Activated CD4-positive, CD25-positive, alpha-beta regulatory T cell treated with anti-CD3 and anti-CD28 coated beads, Interleukin-2, amount 50 U/mL, for 16 hours (primary cell): ENCODE data around the gene XCL1.
"Not testable (repeated sequence)": the region's sequence is repeated elsewhere in the genome, so short reads cannot be mapped to it uniquely, and the experiment has no call there.

Source experiments
- DNase-seq: peaks from one replicate; pipeline ENCODE4 v3.0.0-alpha.2; 2020; ENCODE audit warnings: low read depth, low spot score

XCL1 gene

GRCh38 chr1:168576245-168576688, at the start of gene XCL1:
Gene XCL1 (plus strand): TSS chr1:168576605. CDS start chr1:168576638, 33 bp downstream.
- not testable (repeated sequence) for DNase-seq

- no peak for DNase-seq
Observed at GRCh38 chr1:168529518-168529917, 46.9 kb upstream of the XCL1 start.

GRCh38 chr1:168531615-168532345, 44.6 kb upstream of the XCL1 start:
- DNase-seq, result no peak

- DNase-seq, result no peak
Observed at GRCh38 chr1:168535536-168535935, 40.9 kb upstream of the XCL1 start.

GRCh38 chr1:168540798-168541197, 35.6 kb upstream of the XCL1 start:
- DNase-seq, result not testable (repeated sequence)

- DNase-seq, result not testable (repeated sequence)
Observed at GRCh38 chr1:168542978-168543377, 33.4 kb upstream of the XCL1 start.

DNA sequence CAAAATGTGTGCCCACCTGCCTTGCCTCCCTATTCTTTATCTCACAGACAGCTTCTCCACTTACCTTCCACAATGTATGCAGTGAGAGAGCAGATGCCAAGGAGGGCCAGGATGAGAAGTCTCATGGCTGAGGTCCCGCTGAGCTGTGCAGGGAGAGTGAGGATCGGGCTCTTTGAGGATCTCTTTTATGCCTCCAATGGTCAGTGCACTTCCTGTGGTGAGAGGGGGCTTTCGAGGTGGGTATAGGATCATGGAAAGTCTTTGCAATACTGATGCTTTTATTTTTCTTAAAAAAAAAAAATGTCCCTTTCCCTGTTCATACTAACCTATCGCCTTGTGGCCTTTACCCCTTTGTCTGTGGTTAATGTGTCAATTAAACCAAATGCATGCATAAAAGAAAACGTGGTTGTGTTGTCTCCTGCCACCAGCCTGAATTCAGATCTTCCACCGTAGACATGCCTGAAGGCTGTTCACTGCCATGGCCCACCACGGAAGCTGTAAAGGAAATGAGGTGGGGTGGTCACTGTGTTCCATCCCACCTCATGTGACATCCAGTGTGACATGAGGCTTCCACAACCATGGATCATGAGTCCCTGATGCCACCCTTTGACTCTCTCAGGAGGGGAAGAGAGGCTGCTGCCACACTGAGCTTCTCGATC, 32.4 kb upstream of the XCL1 start, which contains the start of gene XCL2:
TSS of gene XCL2 (minus strand) at position 158 of the 659 bp plus-strand sequence. CDS start at position 125, 33 bp downstream.
- DNase-seq, result not testable (repeated sequence)

DNA sequence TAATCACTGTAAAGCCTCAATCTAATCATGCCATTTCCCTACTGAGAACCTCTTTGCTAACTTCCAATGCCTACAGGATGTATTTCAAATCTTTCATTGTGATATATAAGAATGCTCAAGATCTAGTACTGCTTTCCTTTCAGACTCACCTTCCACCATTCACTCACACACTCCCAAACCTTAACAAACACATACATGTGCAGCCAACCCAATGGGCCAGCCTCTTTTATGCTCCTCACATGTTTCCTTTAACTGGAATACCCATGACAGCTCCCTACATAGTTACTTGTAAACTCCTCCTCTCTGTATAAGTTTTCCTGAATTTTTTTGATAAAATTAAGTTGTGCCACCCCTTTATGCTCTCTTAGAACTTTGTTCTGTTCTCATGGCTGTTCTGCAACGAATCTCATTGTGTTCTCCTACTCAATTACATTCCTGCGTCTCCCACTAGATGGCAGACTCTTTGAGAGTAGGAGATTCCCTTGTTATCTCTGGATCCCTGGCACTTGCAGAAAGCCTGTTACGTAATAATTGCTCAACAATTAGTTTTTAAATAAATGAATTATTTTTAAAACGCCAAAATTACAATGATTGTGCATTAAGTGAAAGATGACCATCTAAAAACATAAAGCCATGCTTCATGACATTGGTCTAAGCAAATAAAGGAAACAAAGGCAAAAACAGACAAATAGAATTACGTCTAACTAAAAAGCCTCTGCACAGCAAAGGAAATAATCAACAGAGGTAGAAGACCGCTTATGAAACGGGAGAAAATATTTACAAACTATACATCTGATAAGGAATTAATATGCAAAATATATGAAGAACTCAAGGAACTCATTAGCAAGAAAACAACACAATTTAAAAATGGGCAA, 30.5 kb upstream of the XCL1 start:
- DNase-seq, result not testable (repeated sequence)

- DNase-seq, result not testable (repeated sequence)
Observed at GRCh38 chr1:168546553-168546895, 29.9 kb upstream of the XCL1 start.

GRCh38 chr1:168550971-168551370, 25.4 kb upstream of the XCL1 start:
- no peak for DNase-seq

- DNase-seq, result no peak
Observed at GRCh38 chr1:168551688-168552087, 24.7 kb upstream of the XCL1 start.

- DNase-seq, result no peak
Observed at GRCh38 chr1:168552961-168553360, 23.4 kb upstream of the XCL1 start.

DNA sequence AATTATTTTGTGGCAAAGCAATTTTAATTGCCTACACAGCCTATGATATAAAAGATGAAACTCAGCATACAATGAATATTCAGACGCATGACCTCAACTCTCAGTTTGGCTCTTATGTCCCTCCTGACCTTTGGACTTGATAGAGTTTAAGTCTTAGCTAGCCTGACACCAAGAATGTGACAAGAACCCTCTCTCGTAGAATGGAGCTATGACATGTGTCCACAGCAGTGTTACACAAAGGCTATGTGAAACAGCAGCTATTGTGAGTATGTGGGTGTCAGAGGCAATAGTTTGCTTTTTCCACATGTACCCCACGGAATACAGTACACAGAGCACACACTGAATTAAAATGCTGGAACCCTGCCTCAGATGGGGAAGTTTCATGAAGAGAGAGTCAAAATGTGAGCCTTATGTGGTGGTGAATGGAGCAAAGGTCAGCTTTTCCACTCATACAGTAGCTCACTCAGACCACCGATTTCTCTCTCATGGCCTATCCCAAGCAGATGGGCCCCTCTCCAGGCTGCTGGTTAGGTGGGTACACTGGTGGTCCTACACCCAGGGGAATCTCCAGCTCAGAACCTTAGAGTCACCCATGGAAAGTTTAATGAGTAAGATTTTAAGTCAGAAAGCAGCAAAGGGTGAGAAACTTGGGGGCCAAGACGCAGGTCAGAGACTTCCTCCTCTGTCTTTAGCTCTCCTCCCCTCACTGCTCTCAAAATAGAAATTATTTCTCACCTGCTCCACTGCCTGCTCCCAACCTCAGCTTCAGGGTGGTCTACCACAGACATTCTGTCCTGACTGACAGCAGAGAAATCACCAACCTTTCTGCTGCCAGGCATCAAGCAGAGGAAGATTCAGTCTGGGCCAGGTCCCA, 22.5 kb upstream of the XCL1 start:
- no peak for DNase-seq

- no peak for DNase-seq
Observed at GRCh38 chr1:168554603-168555483, 21.6 kb upstream of the XCL1 start.

DNA sequence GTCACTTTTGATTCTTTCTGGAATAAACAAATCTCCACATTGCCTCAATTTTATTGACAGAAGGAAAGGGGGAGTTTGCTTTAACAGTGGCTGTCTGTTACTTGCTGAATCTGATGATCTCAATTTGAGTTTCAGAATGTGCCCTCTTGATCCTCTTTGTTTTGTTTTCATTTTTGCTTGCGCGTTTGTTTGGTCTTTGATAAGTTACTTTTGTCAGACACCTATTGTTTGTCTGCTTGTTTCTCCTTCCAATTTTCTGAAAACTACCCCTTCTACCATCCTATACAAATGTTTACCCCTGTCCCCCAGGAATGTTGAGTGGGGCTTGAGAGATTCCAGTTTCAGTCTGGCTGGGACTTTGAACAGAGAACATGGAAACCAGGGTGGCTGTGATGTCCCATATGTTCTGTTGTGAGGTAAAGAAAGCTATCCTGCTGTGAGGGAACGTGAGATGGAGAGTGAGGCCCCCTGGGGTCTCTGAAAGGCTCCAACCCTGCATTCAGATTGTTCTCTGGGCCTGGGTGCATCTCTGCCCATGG, 20.8 kb upstream of the XCL1 start:
- no peak for DNase-seq

DNA sequence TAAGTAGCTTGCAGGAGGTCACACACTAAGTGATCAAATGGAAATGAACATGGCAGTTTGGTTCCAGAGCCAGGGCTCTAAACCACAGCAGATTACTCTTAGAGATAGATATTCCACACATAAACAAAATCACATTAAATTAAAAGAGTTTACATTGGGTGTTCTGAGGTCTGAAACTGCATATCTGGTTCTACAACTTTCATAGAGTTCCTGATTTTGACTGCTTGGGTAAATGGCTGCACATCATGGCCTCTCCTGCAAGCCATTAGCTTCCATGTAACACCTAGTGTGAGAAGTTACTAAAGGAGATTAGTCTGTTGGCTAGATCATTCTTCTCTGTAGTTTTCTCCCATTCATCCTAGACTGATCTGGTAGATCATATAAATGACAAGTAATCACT, 19.8 kb upstream of the XCL1 start:
- no peak for DNase-seq

- no peak for DNase-seq
Observed at GRCh38 chr1:168560370-168560769, 16.0 kb upstream of the XCL1 start.

GRCh38 chr1:168561989-168562388, 14.4 kb upstream of the XCL1 start:
- DNase-seq, result no peak

- no peak for DNase-seq
Observed at GRCh38 chr1:168565825-168566224, 10.6 kb upstream of the XCL1 start.

GRCh38 chr1:168567007-168567406, 9.4 kb upstream of the XCL1 start:
- DNase-seq, result no peak
